ENCODE measurements around the gene AMPH. TPM values are rescaled to one million over a fixed set of nuclear protein-coding genes. Genes with fewer than 3 reads are reported as not detected.
"Not testable (repeated sequence)": the region's sequence is repeated elsewhere in the genome, so short reads cannot be mapped to it uniquely, and the experiment has no call there.

The AMPH gene
- total RNA-seq, 3 donors from 2014 or later, result 0.41 to 3.2 (median 1.2) TPM

- Histone ChIP-seq H3K36me3 (ENCODE audit: low read depth) (no peaks in the 10 kb centered on the region), H3K4me3 (no peak overlapping the region), H3K9me3 (no peaks in the 10 kb centered on the region), H3K4me1 (ENCODE audit: low read depth) (no peaks in the 10 kb centered on the region)
- intact Hi-C loops (cut with DNase I, micrococcal nuclease), result no loop called here
- TF ChIP-seq CTCF (IDR thresholded peaks at IDR 0.05), result peak; percentile 79
- ATAC-seq (peak; percentile 67), DNase-seq (peak in 2 of 3 donors; percentile 47 to 67)
Observed at GRCh38 chr7:38398725-38399321, 232.3 kb downstream of the AMPH start.

GRCh38 chr7:38396852-38397251, 234.3 kb downstream of the AMPH start:
- H3K4me3 ChIP-seq, result no peak overlapping the region
- DNase-seq, result no peak
- ATAC-seq, result no peak
- no peaks in the 10 kb centered on the region for H3K36me3 ChIP-seq (ENCODE audit: low read depth)
- intact Hi-C loops (cut with DNase I, micrococcal nuclease), result no loop called here
- no peaks in the 10 kb centered on the region for H3K9me3 ChIP-seq
- no peaks in the 10 kb centered on the region for H3K4me1 ChIP-seq (ENCODE audit: low read depth)
- no peak for TF ChIP-seq CTCF (IDR thresholded peaks at IDR 0.05)

GRCh38 chr7:38395921-38396552, 235.1 kb downstream of the AMPH start:
- H3K9me3 ChIP-seq; DNase-seq; H3K4me1 ChIP-seq (ENCODE audit: low read depth); H3K36me3 ChIP-seq (ENCODE audit: low read depth); H3K4me3 ChIP-seq; intact Hi-C loops (cut with DNase I, micrococcal nuclease); ATAC-seq: not testable (repeated sequence)

- ATAC-seq, result no peak
- intact Hi-C loops (cut with DNase I, micrococcal nuclease), result no loop called here
Observed at GRCh38 chr7:38394660-38395059, 236.5 kb downstream of the AMPH start.

GRCh38 chr7:38393874-38394273, 237.3 kb downstream of the AMPH start:
- no peak for DNase-seq
- intact Hi-C loops (cut with DNase I, micrococcal nuclease), result no loop called here
- no peaks in the 10 kb centered on the region for H3K4me1 ChIP-seq (ENCODE audit: low read depth)
- no peaks in the 10 kb centered on the region for H3K9me3 ChIP-seq
- ATAC-seq, result no peak
- no peaks in the 10 kb centered on the region for H3K36me3 ChIP-seq (ENCODE audit: low read depth)
- TF ChIP-seq CTCF (IDR thresholded peaks at IDR 0.05), result no peak
- H3K4me3 ChIP-seq, result no peak overlapping the region

More at GRCh38 chr7:38394660-38395059, 236.5 kb downstream of the AMPH start:
- no peak for DNase-seq
- no peak for TF ChIP-seq CTCF (IDR thresholded peaks at IDR 0.05)
- H3K4me3 ChIP-seq, result no peak overlapping the region
- H3K4me1 ChIP-seq (ENCODE audit: low read depth), result no peaks in the 10 kb centered on the region
- H3K9me3 ChIP-seq, result no peaks in the 10 kb centered on the region
- H3K36me3 ChIP-seq (ENCODE audit: low read depth), result no peaks in the 10 kb centered on the region

- intact Hi-C loops (cut with DNase I, micrococcal nuclease), result no loop called here
- H3K9me3 ChIP-seq, result no peaks in the 10 kb centered on the region
- H3K36me3 ChIP-seq (ENCODE audit: low read depth), result no peaks in the 10 kb centered on the region
- ATAC-seq, result no peak
- no peak for TF ChIP-seq CTCF (IDR thresholded peaks at IDR 0.05)
- H3K4me3 ChIP-seq, result no peak overlapping the region
- no peaks in the 10 kb centered on the region for H3K4me1 ChIP-seq (ENCODE audit: low read depth)
- no peak for DNase-seq
Observed at GRCh38 chr7:38391751-38392150, 239.4 kb downstream of the AMPH start.
